Loucy (cell line): ENCODE results near the gene ST3GAL3.

Experiments used
- H2AFZ ChIP-seq: fragments of 200-600 bp; sonication (generic); 2 replicates; pipeline ENCODE4 v1.6.0; 2016; ENCODE audit warnings: antibody characterized with exemption, mild to moderate bottlenecking, low read length, moderate library complexity
- H3F3A ChIP-seq: fragments of 200-600 bp; 2 replicates; pipeline ENCODE4 v1.6.0; 2016; ENCODE audit warnings: antibody characterized with exemption, low read depth, mild to moderate bottlenecking
- H3K27me3 ChIP-seq: fragments of 200-600 bp; sonication (generic); 2 replicates; pipeline ENCODE4 v1.6.1; 2014; ENCODE audit warnings: low read length, mild to moderate bottlenecking; ENCODE audit not compliant: insufficient read depth, poor library complexity, severe bottlenecking
- H3K36me3 ChIP-seq: fragments of 200-600 bp; sonication (generic); 2 replicates; pipeline ENCODE4 v1.6.1; 2016; ENCODE audit warnings: low read length; ENCODE audit not compliant: insufficient read depth
- H3K4me1 ChIP-seq: fragments of 200-600 bp; sonication (generic); 2 replicates; pipeline ENCODE4 v1.5.1; 2014; ENCODE audit warnings: low read length, mild to moderate bottlenecking; ENCODE audit not compliant: insufficient read depth, poor library complexity, severe bottlenecking
- H3K4me2 ChIP-seq: fragments of 200-600 bp; sonication (generic); 2 replicates; pipeline ENCODE4 v1.6.0; 2014; ENCODE audit warnings: antibody characterized with exemption, low read length, low read depth, mild to moderate bottlenecking; ENCODE audit not compliant: poor library complexity, severe bottlenecking
- H3K4me3 ChIP-seq: fragments of 200-600 bp; sonication (generic); 2 replicates; pipeline ENCODE4 v1.5.1; 2014; ENCODE audit warnings: low read length, mild to moderate bottlenecking, mixed read lengths; ENCODE audit not compliant: poor library complexity, severe bottlenecking
- H3K79me2 ChIP-seq: fragments of 200-600 bp; sonication (generic); 2 replicates; pipeline ENCODE4 v1.6.1; 2014; ENCODE audit warnings: low read length; ENCODE audit not compliant: insufficient read depth
- H3K9ac ChIP-seq: fragments of 200-600 bp; sonication (generic); 2 replicates; pipeline ENCODE4 v1.6.0; 2014; ENCODE audit warnings: mild to moderate bottlenecking, low read depth, low read length, moderate library complexity; ENCODE audit not compliant: poor library complexity, severe bottlenecking
- H3K9me2 ChIP-seq: fragments of 200-600 bp; sonication (generic); replicated peaks from 2 replicates; pipeline ENCODE4 v1.6.1; 2016; ENCODE audit warnings: low read depth, low read length, mixed read lengths
- H3K9me3 ChIP-seq: fragments of 200-600 bp; sonication (generic); 2 replicates; pipeline ENCODE4 v1.6.1; 2014; ENCODE audit warnings: mild to moderate bottlenecking, antibody characterized with exemption, low read length, low read depth; ENCODE audit not compliant: insufficient read depth
- H4K20me1 ChIP-seq: fragments of 200-600 bp; sonication (generic); 2 replicates; pipeline ENCODE4 v1.6.0; 2014; ENCODE audit warnings: antibody characterized with exemption, low read length, mild to moderate bottlenecking; ENCODE audit not compliant: insufficient read depth, poor library complexity, severe bottlenecking
- EZH2phosphoT487 ChIP-seq: fragments of 200-600 bp; IDR thresholded peaks from 2 replicates; pipeline ENCODE4 v1.6.1; 2018; ENCODE audit warnings: antibody characterized with exemption, mild to moderate bottlenecking, moderate library complexity, borderline replicate concordance
- TF ChIP-seq, protein P1 (sequence below): fragments of 200-600 bp; sonication (generic); conservative IDR thresholded peaks from 2 replicates; pipeline ENCODE4 v1.5.1; 2014; ENCODE audit warnings: mild to moderate bottlenecking, antibody characterized with exemption, low read length

ST3GAL3 gene

GRCh38 chr1:43861988-43862735 lies 154.8 kb downstream of the ST3GAL3 start:
- Histone ChIP-seq H3K36me3 (peaks cover 7% of the 10 kb centered on the region; the same call in 1 of the 2 replicates), H3K4me1 (no peaks in the 10 kb centered on the region), H3F3A (no peaks in the 10 kb centered on the region), H3K27me3 (no peaks in the 10 kb centered on the region), H3K9me2 (no peaks in the 10 kb centered on the region), H2AFZ (no peak overlapping the region), H3K79me2 (no peaks in the 10 kb centered on the region), H3K9ac (no peak overlapping the region), H3K4me3 (no peak overlapping the region), H3K4me2 (no peak overlapping the region), H4K20me1 (no peaks in the 10 kb centered on the region), H3K9me3 (no peaks in the 10 kb centered on the region)
- TF ChIP-seq EZH2phosphoT487: no peak
- TF ChIP-seq, protein P1, sequence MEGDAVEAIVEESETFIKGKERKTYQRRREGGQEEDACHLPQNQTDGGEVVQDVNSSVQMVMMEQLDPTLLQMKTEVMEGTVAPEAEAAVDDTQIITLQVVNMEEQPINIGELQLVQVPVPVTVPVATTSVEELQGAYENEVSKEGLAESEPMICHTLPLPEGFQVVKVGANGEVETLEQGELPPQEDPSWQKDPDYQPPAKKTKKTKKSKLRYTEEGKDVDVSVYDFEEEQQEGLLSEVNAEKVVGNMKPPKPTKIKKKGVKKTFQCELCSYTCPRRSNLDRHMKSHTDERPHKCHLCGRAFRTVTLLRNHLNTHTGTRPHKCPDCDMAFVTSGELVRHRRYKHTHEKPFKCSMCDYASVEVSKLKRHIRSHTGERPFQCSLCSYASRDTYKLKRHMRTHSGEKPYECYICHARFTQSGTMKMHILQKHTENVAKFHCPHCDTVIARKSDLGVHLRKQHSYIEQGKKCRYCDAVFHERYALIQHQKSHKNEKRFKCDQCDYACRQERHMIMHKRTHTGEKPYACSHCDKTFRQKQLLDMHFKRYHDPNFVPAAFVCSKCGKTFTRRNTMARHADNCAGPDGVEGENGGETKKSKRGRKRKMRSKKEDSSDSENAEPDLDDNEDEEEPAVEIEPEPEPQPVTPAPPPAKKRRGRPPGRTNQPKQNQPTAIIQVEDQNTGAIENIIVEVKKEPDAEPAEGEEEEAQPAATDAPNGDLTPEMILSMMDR: no peak

- Histone ChIP-seq H3K9me2 (no peaks in the 10 kb centered on the region), H3K4me3 (no peak overlapping the region), H4K20me1 (no peaks in the 10 kb centered on the region), H3K36me3 (peaks cover 3% of the 10 kb centered on the region; the same call in 1 of the 2 replicates), H3K9ac (no peak overlapping the region), H3K4me1 (no peaks in the 10 kb centered on the region), H3K27me3 (no peaks in the 10 kb centered on the region), H3F3A (no peaks in the 10 kb centered on the region), H3K9me3 (no peaks in the 10 kb centered on the region), H2AFZ (no peak overlapping the region), H3K79me2 (no peaks in the 10 kb centered on the region), H3K4me2 (no peak overlapping the region)
- TF ChIP-seq, protein P1: no peak
- TF ChIP-seq EZH2phosphoT487: no peak
Measured at GRCh38 chr1:43864111-43865045, 157.0 kb downstream of the ST3GAL3 start.

DNA sequence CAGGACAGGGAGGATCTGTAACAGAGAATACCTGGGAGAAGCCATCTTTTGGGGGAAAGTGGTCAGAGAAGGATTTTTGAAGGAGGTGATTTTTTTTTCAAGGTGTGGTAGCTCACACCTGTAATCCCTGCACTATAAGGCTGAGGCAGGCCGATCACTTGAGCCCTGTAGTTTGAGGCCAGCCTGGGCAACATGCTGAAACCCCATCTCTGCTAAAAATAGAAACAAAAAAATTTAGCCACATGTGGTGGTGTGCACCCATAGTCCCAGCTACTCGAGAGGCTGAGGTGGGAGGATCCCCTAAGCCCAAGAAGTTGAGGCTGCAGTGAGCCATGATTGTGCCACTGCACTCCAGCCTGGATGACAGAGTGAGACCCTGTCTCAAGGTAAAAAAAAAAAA lies 158.9 kb downstream of the ST3GAL3 start:
- H2AFZ ChIP-seq: no peak overlapping the region
- H3K36me3 ChIP-seq: no peaks in the 10 kb centered on the region
- H3K27me3 ChIP-seq: no peaks in the 10 kb centered on the region
- H3K9me2 ChIP-seq: no peaks in the 10 kb centered on the region
- H4K20me1 ChIP-seq: no peaks in the 10 kb centered on the region
- TF ChIP-seq EZH2phosphoT487: no peak
- TF ChIP-seq, protein P1: no peak
- H3K79me2 ChIP-seq: no peaks in the 10 kb centered on the region
- H3F3A ChIP-seq: no peaks in the 10 kb centered on the region
- no peak overlapping the region for H3K4me3 ChIP-seq
- no peaks in the 10 kb centered on the region for H3K9me3 ChIP-seq
- no peak overlapping the region for H3K4me2 ChIP-seq
- no peaks in the 10 kb centered on the region for H3K4me1 ChIP-seq
- no peak overlapping the region for H3K9ac ChIP-seq
